Activated CD8-positive, alpha-beta memory T cell treated with anti-CD3 and anti-CD28 coated beads for 4 hours (primary cell): Measurements from ENCODE around the gene ALOXE3.

Source experiments
- DNase-seq, 2 donors: peaks; one replicate each; pipeline ENCODE4 v3.0.0-alpha.2; 2020; ENCODE audit warnings: low read depth in 2 of 2

Gene ALOXE3

DNA sequence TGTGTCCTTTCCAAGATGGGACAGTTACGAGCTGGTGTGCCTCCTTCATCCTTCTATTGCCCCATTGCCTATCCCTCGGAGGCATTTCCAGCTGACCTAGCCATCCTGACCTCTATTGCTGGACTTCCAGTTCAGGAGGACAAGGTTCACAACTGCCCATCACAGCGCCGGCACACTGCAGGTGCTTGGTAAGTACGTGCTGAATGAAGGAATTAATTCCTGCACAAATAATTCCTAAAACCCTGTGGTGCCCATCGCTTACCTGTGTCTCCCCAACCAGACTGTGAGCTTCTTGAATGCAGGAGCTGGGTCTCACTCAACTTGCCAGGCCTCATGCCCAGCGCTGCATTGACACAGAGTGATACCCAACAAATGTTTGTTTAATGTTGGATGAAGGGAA, 66.5 kb downstream of the ALOXE3 start:
- no peak for DNase-seq

- DNase-seq, result no peak
These were observed 69.6 kb downstream of the ALOXE3 start for GRCh38 chr17:8048736-8049135.

- no peak for DNase-seq
These were observed 70.1 kb downstream of the ALOXE3 start for GRCh38 chr17:8048236-8048635.

- no peak for DNase-seq
These were observed 70.6 kb downstream of the ALOXE3 start for GRCh38 chr17:8047769-8048110.

DNA sequence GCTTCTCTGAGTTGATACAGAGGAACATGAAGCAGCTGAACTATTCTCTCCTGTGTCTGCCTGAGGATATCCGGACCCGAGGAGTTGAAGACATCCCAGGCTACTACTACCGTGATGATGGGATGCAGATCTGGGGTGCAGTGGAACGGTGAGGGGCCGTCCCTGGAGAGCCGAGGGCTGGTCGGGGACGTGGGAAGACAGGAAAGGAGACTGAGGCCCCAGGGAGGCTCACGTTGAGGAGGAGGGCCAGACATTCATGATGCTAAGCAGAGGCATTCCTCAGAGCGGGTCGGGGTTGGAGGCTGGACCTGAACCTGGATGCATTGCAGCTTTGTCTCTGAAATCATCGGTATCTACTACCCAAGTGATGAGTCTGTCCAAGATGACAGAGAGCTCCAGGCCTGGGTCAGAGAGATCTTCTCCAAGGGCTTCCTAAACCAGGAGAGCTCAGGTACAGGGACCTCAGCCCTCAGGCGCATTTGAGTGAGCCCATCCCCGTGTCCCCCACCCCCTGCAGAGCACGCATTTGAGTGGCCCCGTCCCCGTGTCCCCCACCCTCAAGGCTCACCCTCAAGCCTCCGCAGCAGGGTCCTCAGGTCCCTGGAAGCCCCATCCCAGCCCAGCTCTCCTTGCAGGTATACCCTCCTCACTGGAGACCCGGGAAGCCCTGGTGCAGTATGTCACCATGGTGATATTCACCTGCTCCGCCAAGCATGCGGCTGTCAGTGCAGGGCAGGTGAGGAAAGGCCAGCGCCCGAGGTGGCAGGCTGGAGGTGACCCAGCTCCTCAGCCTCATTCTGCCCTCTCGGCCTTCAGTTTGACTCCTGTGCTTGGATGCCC, 71.2 kb downstream of the ALOXE3 start:
- DNase-seq, result no peak

GRCh38 chr17:8046306-8046928, 71.9 kb downstream of the ALOXE3 start:
- DNase-seq, result no peak
